Adipocyte (in vitro differentiated cells): ENCODE measurements around the gene CFAP299.
"Not testable (repeated sequence)": the region's sequence is repeated elsewhere in the genome, so short reads cannot be mapped to it uniquely, and the experiment has no call there.

Experiments
- DNase-seq: peaks from one replicate; pipeline ENCODE4 v3.0.0-alpha.2; 2015; ENCODE audit warnings: low read depth
- H3K27me3 ChIP-seq: replicated peaks from 2 replicates; pipeline ENCODE4 v1.7.0; 2013; ENCODE audit warnings: mild to moderate bottlenecking, low read length, moderate library complexity; ENCODE audit not compliant: control insufficient read depth, insufficient read depth
- H3K36me3 ChIP-seq: 2 replicates; pipeline ENCODE4 v1.7.0; 2013; ENCODE audit warnings: low read length, mild to moderate bottlenecking, moderate library complexity; ENCODE audit not compliant: control insufficient read depth, insufficient read depth, severe bottlenecking
- H3K4me1 ChIP-seq: 2 replicates; pipeline ENCODE4 v1.7.0; 2013; ENCODE audit warnings: mild to moderate bottlenecking, low read length, moderate library complexity; ENCODE audit not compliant: control insufficient read depth, insufficient read depth
- H3K4me3 ChIP-seq: 2 replicates; pipeline ENCODE4 v1.7.0; 2013; ENCODE audit warnings: mild to moderate bottlenecking, low read length, moderate library complexity
- H3K9ac ChIP-seq: 2 replicates; pipeline ENCODE4 v1.7.0; 2013; ENCODE audit warnings: mild to moderate bottlenecking, low read length, moderate library complexity
- H3K9me3 ChIP-seq: 2 replicates; pipeline ENCODE4 v1.7.0; 2013; ENCODE audit warnings: mild to moderate bottlenecking, low read length, moderate library complexity; ENCODE audit not compliant: control insufficient read depth

Gene CFAP299

DNA sequence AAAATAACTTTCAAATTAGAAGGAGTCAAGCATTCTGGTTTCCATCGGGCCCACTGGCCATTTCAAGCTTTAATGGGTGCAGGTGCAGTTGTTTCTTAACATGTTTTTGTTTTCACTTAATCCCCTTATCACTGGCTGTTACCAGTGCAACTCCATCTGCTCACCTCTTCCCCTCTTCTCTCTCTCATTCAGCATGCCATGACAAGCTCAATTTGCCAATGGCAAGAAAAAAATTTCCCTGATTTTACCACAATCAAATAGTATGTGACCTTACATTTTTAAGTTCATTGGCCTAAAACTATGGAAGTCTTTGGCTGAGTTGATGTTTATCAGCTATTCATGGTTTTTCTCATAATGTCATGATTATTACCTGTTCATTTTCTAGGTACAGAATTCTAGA is 395.9 kb downstream of the CFAP299 start:
- no peaks in the 10 kb centered on the region for H3K4me1 ChIP-seq
- no peak overlapping the region for H3K9ac ChIP-seq
- no peaks in the 10 kb centered on the region for H3K36me3 ChIP-seq
- H3K9me3 ChIP-seq, result no peaks in the 10 kb centered on the region
- no peak overlapping the region for H3K4me3 ChIP-seq
- DNase-seq, result no peak
- no peaks in the 10 kb centered on the region for H3K27me3 ChIP-seq

DNA sequence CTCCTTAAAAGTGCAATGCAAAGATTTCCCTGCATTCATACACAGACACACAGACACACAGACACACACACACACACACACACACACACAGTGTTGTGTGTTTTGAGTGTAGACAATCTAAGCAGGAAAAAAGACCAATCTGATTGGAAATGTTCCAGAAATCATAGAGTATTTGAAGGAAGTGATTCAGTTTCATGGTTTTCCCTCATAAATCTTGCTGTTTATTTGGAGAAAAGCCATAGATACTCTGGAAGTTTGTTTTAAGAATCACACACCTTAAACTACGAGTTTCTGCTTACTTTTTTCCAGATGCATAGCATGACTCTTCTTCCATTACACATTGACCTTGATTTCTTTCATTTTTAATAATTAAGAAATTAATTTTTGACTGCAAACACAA is 396.5 kb downstream of the CFAP299 start:
- peak; percentile 15 for DNase-seq
- Histone ChIP-seq H3K4me1 (no peaks in the 10 kb centered on the region), H3K36me3 (no peaks in the 10 kb centered on the region), H3K9ac (no peak overlapping the region), H3K4me3 (no peak overlapping the region), H3K27me3 (no peaks in the 10 kb centered on the region), H3K9me3 (no peaks in the 10 kb centered on the region)

DNA sequence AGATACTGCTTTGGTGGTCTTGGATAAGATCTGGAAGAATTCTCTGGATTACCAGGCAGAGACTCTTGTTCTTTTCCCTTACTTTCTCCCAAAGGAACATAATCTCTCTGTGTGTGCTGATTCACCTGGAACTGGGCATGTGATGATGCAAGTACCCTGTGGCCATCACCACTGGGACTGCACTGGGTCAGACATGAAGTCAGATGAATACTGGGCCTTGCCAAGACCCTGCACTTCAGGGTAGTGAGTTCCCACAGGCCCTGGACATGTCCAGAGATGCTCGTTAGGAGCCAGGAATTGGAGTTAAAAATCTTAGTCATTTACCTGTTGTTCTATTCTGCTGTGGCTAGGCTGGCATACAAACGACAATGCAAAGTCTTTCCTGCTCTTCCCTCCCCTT is 404.8 kb downstream of the CFAP299 start:
- Histone ChIP-seq H3K9me3 (peaks cover 10% of the 10 kb centered on the region), H3K9ac (no peak overlapping the region), H3K4me3 (no peak overlapping the region), H3K4me1 (no peaks in the 10 kb centered on the region), H3K27me3 (no peaks in the 10 kb centered on the region), H3K36me3 (no peaks in the 10 kb centered on the region)
- no peak for DNase-seq

DNA sequence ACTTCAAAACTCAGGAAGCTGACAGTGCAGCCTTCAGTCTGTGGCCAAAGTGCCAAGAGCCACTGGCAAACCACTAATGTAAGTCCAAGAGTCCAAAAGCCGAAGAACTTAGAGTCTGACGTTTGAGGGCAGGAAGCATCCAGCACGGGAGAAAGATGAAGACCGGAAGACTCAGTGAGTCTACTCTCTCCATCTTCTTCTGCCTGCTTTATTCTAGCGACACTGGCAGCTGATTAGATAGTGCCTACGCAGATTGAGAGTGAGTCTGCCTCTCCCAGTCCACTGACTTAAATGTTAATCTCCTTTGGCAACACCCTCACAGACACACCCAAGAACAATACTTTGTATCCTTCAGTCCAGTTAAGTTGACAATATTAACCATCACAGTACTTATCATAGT is 414.0 kb downstream of the CFAP299 start:
- not testable (repeated sequence) for H3K27me3 ChIP-seq, H3K36me3 ChIP-seq, H3K9ac ChIP-seq, H3K4me3 ChIP-seq, H3K4me1 ChIP-seq, H3K9me3 ChIP-seq, DNase-seq

DNA sequence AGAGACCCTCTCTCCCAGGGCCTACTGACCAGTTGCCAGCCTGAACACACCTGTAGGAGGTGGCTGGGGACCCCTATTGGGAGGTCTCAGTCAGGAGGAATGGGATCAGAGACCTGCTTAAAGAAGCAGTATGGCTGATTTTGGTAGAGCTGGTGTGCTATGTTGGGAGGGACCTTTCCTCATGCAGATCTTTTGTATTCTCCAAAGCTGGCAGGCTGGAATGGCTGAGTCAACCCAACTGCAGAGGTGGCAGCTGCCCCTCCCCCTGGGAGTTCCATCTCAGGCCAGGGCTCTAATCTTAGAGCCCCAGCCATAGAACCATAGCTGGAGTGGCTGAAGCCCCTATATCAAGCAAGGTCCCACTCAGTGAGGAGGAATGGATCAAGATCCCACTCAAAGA is 415.7 kb downstream of the CFAP299 start:
- Histone ChIP-seq H3K9me3 (no peaks in the 10 kb centered on the region), H3K36me3 (no peaks in the 10 kb centered on the region), H3K27me3 (no peaks in the 10 kb centered on the region), H3K4me1 (no peaks in the 10 kb centered on the region), H3K9ac (no peak overlapping the region), H3K4me3 (no peak overlapping the region)
- DNase-seq, result no peak

DNA sequence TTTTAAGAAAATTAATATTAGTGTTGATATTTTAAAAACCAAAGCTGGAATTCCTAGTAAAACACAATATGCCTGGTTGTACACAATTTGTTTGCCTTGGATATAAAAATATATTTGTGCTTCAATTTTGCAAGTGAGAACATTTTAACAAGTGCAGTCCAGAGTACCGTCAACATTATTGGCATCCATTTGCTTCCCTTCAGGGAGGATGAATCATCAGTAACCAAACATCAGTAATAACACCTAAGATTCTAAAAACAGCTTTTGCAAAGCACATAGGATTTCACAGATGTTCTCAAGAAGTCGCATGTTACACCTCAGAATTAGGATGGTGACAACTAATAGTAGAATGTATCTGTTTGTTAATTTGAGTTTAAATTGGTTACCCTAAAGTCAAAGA is 432.4 kb downstream of the CFAP299 start:
- DNase-seq, result peak; percentile 14

DNA sequence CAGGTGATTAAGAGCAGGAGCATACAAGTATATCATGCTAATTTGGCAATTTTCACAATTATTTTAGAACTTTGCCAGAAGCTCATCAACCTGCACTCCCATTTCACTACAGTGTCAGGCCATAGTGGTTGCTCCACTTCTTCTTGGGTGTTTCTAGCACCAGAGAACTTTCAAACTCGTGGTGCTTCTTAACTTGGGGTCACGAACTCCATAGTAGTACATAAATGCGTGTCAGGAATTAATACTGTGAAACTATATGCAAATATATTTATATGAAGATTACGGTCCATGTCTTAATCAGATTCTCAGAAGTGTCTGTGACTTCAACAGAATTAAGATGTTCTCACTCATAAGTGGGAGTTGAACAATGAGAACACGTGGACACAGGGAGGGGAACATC is 440.6 kb downstream of the CFAP299 start:
- Histone ChIP-seq H3K4me3 (no peak overlapping the region), H3K9me3 (no peaks in the 10 kb centered on the region), H3K9ac (no peak overlapping the region), H3K27me3 (no peaks in the 10 kb centered on the region), H3K4me1 (no peaks in the 10 kb centered on the region), H3K36me3 (no peaks in the 10 kb centered on the region)
- no peak for DNase-seq

More for the DNA sequence above, 432.4 kb downstream of the CFAP299 start:
- Histone ChIP-seq H3K36me3 (no peaks in the 10 kb centered on the region), H3K27me3 (no peaks in the 10 kb centered on the region), H3K9me3 (no peaks in the 10 kb centered on the region), H3K4me1 (no peaks in the 10 kb centered on the region), H3K9ac (no peak overlapping the region), H3K4me3 (no peak overlapping the region)

DNA sequence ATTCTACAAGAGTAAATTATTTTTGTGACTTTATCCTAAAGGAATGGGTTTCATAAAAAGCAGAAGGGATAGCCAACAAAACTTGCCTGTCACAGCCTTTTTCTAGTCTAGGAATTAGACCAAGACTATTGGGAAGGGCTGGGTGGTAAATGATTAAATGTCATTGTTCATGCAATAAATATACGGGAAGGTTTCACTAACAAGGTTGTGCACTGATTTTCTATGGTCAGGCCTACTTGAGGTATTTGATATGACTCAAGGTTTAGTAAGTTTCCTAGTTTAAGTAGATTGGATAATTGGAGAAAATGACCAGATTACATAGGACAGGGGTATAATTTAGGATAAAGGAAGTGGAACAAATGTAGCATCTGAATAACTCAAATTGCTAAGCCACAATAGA is 445.9 kb downstream of the CFAP299 start:
- DNase-seq, result no peak

DNA sequence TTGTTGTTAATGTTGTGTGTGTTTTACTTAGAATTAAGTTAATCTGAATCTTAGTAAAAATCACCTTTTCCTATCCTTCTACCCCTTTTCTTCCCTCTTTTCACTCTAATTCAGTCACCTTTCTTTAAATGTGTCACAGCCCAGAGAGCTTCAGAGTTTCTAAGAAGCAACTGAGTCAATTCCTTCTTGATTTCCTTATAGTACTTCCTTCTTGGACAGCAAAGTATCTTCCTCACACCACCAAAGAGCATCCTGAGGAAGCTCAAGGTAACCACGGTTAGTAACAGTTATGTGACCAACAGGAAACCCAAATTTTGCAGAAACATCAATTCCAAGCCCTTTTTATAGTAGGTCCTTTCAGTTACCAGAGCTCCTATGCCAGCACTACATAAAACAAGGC is 451.8 kb downstream of the CFAP299 start:
- no peaks in the 10 kb centered on the region for H3K9me3 ChIP-seq
- H3K36me3 ChIP-seq, result no peaks in the 10 kb centered on the region
- H3K4me3 ChIP-seq, result no peak overlapping the region
- H3K4me1 ChIP-seq, result no peaks in the 10 kb centered on the region
- H3K27me3 ChIP-seq, result no peaks in the 10 kb centered on the region
- no peak for DNase-seq
- no peak overlapping the region for H3K9ac ChIP-seq

More for the DNA sequence above, 445.9 kb downstream of the CFAP299 start:
- no peak overlapping the region for H3K4me3 ChIP-seq
- no peaks in the 10 kb centered on the region for H3K9me3 ChIP-seq
- H3K27me3 ChIP-seq, result no peaks in the 10 kb centered on the region
- no peak overlapping the region for H3K9ac ChIP-seq
- no peaks in the 10 kb centered on the region for H3K4me1 ChIP-seq
- no peaks in the 10 kb centered on the region for H3K36me3 ChIP-seq

DNA sequence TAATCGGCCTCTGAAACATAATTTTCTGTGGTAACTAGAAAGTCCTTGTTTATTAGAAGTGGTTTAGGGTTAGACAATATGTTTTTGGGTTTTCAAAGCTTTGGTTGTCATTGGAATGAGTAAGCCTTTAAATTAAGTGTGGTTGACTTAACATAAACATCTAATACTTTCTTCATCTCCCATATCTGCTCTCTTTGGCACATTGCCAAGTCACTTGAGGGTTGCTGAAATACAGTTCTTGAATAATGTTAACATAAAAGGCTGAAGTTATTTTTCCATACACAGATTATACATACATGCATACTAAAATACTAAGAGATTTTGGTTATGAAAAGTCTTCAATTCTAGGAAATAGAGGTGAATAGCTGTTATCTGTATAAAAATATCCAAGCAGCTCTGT is 453.3 kb downstream of the CFAP299 start:
- Histone ChIP-seq H3K4me3 (no peak overlapping the region), H3K4me1 (no peaks in the 10 kb centered on the region), H3K36me3 (no peaks in the 10 kb centered on the region), H3K27me3 (no peaks in the 10 kb centered on the region), H3K9me3 (no peaks in the 10 kb centered on the region), H3K9ac (no peak overlapping the region)
- peak; percentile 52 for DNase-seq

DNA sequence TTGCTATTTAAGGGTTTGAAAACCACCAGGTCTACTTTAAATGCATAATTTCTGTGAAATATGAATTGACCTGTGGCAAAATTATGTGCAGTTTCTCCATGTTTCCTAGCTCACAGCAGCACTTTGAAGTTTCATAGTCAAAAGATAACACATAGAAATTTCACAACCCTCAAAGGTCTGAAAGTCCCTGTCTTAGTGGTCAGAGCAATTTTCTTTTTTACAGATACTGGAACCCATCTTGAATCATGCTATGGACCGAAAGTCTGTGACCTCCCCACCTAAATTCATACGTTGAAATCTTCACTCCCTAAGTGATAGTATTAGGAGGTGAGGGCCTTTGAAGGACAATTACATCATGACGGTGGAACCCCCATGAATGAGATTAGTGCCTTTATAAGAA is 454.6 kb downstream of the CFAP299 start:
- Histone ChIP-seq H3K36me3 (no peaks in the 10 kb centered on the region), H3K27me3 (no peaks in the 10 kb centered on the region), H3K9ac (no peak overlapping the region), H3K4me3 (no peak overlapping the region), H3K4me1 (no peaks in the 10 kb centered on the region), H3K9me3 (no peaks in the 10 kb centered on the region)
- DNase-seq, result no peak

DNA sequence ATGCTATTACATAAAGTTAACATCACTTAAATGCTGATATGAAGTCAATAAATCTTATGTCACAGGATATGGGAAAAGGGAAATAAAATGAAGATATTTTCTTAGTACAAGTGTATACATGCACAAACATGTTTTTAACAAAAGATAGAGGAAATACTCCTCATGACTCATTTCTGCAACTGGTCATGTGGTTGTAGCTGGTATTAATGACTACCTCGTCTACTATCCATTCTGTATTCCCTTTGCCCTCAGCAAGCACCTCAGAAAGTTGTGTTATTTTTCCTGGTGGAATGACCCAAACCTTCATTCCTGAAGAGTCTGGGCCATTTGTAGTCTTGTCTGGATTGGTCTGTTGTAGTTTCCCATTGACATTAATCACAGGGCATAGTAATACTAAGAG is 458.1 kb downstream of the CFAP299 start:
- H3K4me3 ChIP-seq, H3K4me1 ChIP-seq, DNase-seq, H3K36me3 ChIP-seq, H3K27me3 ChIP-seq, H3K9ac ChIP-seq: not testable (repeated sequence)
- H3K9me3 ChIP-seq, result peaks cover 22% of the 10 kb centered on the region
